ENCODE data around the gene HDDC2. TPM values are rescaled to one million over a fixed set of nuclear protein-coding genes. Genes with fewer than 3 reads are reported as not detected.

HDDC2 gene
- total RNA-seq, 1 experiment from 2014 or later = 95.6 TPM

DNA sequence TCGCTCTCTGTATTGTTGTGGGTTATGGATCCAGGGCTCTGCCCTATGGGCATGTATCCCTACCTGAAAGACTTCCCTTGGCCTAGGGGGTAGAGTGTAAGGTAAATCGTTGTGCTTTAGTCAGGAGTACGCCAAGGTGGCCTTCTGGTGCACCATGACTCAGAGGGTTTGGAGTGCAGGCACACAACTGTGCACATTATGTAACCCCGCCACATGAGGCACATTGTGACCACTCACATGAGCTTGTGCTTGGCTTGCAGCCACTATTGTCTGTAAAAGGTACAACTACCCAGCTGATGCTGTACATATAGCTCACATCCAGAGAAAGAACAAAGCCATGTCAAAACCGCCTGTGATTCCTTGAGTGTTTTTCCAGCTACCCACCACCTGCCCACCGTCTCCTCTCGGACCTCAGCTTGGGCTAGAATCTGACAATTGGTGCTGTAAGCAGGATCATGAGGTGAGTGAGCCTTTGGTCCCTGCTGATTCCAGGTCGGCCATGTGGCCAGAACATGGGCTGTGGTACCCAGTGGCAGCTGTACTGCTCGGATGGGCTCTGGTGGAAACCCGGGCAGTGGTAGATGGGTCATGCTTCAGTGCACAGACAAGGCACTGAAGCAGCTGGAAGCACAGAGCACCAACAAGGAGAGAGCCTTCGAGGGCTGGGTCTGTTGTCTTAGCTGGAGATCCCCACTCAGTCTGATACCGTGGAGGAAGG lies 33.8 kb downstream of the HDDC2 start:
- peaks cover 0 to 7% of the 10 kb centered on the region in 2 experiments; a peak in 1 of 4 replicates for H3K4me1 ChIP-seq (ENCODE audit: control insufficient read depth in 1 of 2, insufficient read depth in 2 of 2, low read length in 2 of 2)
- H3K4me2 ChIP-seq (ENCODE audit: low read length) = no peak overlapping the region
- H3K36me3 ChIP-seq (ENCODE audit: control insufficient read depth in 1 of 2, insufficient read depth in 2 of 2, low read length in 2 of 2) = peaks cover 2 to 7% of the 10 kb centered on the region in 2 experiments; a peak in 1 of 4 replicates
- intact Hi-C loops (cut with micrococcal nuclease) = no loop called here
- H4K20me1 ChIP-seq (ENCODE audit: insufficient read depth) = no peaks in the 10 kb centered on the region
- TF ChIP-seq ZNF274 (IDR thresholded peaks at IDR 0.05; ENCODE audit: low read depth, low read length) = no peak
- H3K4me3 ChIP-seq (replicated peaks in 1 of 2; ENCODE audit: low read depth in 1 of 2, low read length in 2 of 2) = no peak overlapping the region
- no peak overlapping the region for H3K27ac ChIP-seq (ENCODE audit: low read depth, low read length)
- no peaks in the 10 kb centered on the region for H3K9me2 ChIP-seq (ENCODE audit: insufficient read depth)
- BruUV-seq (replicated peaks) = no TSS peak
- ATAC-seq (peak; percentile 43; the same call in 1 of the 2 replicates), DNase-seq (ENCODE audit: low read depth, low spot score) (no peak)
- H3K79me2 ChIP-seq (ENCODE audit: insufficient read depth, low read length) = no peaks in the 10 kb centered on the region
- H3K27me3 ChIP-seq (ENCODE audit: insufficient read depth, low read length) = no peaks in the 10 kb centered on the region
- H3K9me3 ChIP-seq (ENCODE audit: control insufficient read depth in 1 of 2, insufficient read depth in 1 of 2, low read depth in 1 of 2, low read length in 2 of 2) = no peaks in the 10 kb centered on the region
- H2AFZ ChIP-seq (ENCODE audit: low read depth, low read length, poor library complexity, severe bottlenecking) = no peak overlapping the region
- ChIA-PET RAD21 (ENCODE audit: low non-redundant PET in 1 of 2, low total read pairs in 2 of 2, uncharacterized antibody in 2 of 2, unreplicated experiment in 2 of 2) (no interaction called here), CTCF (no interaction called here), POLR2A (no interaction called here)
- H3K9ac ChIP-seq (ENCODE audit: low read length) = no peak overlapping the region

DNA sequence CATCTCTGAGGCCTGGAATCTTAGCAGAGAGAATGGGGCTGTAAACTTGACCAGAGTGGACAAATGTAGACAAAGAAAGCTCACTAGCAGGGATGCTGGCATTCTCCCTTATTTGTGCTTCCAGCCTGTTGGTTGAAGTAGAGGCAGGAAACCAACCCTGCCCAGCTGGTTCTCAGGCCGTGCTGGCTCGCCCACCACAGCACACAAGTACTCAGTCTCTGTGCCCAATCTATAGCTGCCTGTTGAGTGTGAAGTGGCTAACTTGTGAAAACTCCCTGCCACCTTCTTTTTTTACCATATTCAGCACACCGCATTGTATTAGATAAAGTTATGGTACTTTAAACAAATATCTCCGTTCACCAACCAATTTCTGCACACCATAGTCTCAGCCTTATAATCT lies 37.3 kb downstream of the HDDC2 start:
- H3K4me3 ChIP-seq (replicated peaks in 1 of 2; ENCODE audit: low read depth in 1 of 2, low read length in 2 of 2) = no peak overlapping the region
- peaks cover 0 to 7% of the 10 kb centered on the region in 2 experiments; a peak in 1 of 4 replicates for H3K4me1 ChIP-seq (ENCODE audit: control insufficient read depth in 1 of 2, insufficient read depth in 2 of 2, low read length in 2 of 2)
- no peak overlapping the region for H3K27ac ChIP-seq (ENCODE audit: low read depth, low read length)
- no peaks in the 10 kb centered on the region for H3K27me3 ChIP-seq (ENCODE audit: insufficient read depth, low read length)
- H3K9me2 ChIP-seq (ENCODE audit: insufficient read depth) = no peaks in the 10 kb centered on the region
- no peak overlapping the region for H3K4me2 ChIP-seq (ENCODE audit: low read length)
- TF ChIP-seq POLR2AphosphoS5 (IDR thresholded peaks at IDR 0.05; ENCODE audit: low read depth, low read length) (no peak), YY1 (IDR thresholded peaks at IDR 0.05; ENCODE audit: extremely low read depth, insufficient replicate concordance, low read depth, low read length) (no peak), ZFX (IDR thresholded peaks at IDR 0.05) (no peak), FOSL1 (IDR thresholded peaks at IDR 0.05; ENCODE audit: low read depth) (no peak), CBX3 (IDR thresholded peaks at IDR 0.05; ENCODE audit: low read depth) (no peak), EZH2phosphoT487 (IDR thresholded peaks at IDR 0.05; ENCODE audit: borderline replicate concordance) (no peak), EGR1 (IDR thresholded peaks at IDR 0.05; ENCODE audit: low read depth) (no peak), SP1 (IDR thresholded peaks at IDR 0.05; ENCODE audit: low read depth) (no peak), ELF1 (IDR thresholded peaks at IDR 0.05; ENCODE audit: borderline replicate concordance, low read depth) (no peak), JUND (IDR thresholded peaks at IDR 0.05) (no peak), POLR2A (IDR thresholded peaks at IDR 0.05; ENCODE audit: borderline replicate concordance, extremely low read depth, insufficient read depth, insufficient read length) (no peak), EZH2 (IDR thresholded peaks at IDR 0.05) (no peak)
- TF ChIP-seq, protein P1, sequence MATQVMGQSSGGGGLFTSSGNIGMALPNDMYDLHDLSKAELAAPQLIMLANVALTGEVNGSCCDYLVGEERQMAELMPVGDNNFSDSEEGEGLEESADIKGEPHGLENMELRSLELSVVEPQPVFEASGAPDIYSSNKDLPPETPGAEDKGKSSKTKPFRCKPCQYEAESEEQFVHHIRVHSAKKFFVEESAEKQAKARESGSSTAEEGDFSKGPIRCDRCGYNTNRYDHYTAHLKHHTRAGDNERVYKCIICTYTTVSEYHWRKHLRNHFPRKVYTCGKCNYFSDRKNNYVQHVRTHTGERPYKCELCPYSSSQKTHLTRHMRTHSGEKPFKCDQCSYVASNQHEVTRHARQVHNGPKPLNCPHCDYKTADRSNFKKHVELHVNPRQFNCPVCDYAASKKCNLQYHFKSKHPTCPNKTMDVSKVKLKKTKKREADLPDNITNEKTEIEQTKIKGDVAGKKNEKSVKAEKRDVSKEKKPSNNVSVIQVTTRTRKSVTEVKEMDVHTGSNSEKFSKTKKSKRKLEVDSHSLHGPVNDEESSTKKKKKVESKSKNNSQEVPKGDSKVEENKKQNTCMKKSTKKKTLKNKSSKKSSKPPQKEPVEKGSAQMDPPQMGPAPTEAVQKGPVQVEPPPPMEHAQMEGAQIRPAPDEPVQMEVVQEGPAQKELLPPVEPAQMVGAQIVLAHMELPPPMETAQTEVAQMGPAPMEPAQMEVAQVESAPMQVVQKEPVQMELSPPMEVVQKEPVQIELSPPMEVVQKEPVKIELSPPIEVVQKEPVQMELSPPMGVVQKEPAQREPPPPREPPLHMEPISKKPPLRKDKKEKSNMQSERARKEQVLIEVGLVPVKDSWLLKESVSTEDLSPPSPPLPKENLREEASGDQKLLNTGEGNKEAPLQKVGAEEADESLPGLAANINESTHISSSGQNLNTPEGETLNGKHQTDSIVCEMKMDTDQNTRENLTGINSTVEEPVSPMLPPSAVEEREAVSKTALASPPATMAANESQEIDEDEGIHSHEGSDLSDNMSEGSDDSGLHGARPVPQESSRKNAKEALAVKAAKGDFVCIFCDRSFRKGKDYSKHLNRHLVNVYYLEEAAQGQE (IDR thresholded peaks at IDR 0.05; ENCODE audit: low read depth) = no peak
- TF ChIP-seq, protein P2, sequence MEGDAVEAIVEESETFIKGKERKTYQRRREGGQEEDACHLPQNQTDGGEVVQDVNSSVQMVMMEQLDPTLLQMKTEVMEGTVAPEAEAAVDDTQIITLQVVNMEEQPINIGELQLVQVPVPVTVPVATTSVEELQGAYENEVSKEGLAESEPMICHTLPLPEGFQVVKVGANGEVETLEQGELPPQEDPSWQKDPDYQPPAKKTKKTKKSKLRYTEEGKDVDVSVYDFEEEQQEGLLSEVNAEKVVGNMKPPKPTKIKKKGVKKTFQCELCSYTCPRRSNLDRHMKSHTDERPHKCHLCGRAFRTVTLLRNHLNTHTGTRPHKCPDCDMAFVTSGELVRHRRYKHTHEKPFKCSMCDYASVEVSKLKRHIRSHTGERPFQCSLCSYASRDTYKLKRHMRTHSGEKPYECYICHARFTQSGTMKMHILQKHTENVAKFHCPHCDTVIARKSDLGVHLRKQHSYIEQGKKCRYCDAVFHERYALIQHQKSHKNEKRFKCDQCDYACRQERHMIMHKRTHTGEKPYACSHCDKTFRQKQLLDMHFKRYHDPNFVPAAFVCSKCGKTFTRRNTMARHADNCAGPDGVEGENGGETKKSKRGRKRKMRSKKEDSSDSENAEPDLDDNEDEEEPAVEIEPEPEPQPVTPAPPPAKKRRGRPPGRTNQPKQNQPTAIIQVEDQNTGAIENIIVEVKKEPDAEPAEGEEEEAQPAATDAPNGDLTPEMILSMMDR (IDR thresholded peaks at IDR 0.05 in 2 of 3, conservative IDR thresholded peaks at IDR 0.05 in 1 of 3; ENCODE audit: borderline replicate concordance in 1 of 3, insufficient read depth in 1 of 3, low read depth in 2 of 3, low read length in 2 of 3) = no peak
- TF ChIP-seq, protein P3, sequence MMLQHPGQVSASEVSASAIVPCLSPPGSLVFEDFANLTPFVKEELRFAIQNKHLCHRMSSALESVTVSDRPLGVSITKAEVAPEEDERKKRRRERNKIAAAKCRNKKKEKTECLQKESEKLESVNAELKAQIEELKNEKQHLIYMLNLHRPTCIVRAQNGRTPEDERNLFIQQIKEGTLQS (IDR thresholded peaks at IDR 0.05) = no peak
- H3K9me3 ChIP-seq (ENCODE audit: control insufficient read depth in 1 of 2, insufficient read depth in 1 of 2, low read depth in 1 of 2, low read length in 2 of 2) = no peaks in the 10 kb centered on the region
- BruUV-seq (replicated peaks) = no TSS peak
- no peaks in the 10 kb centered on the region for H4K20me1 ChIP-seq (ENCODE audit: insufficient read depth)
- no peaks in the 10 kb centered on the region for H3K79me2 ChIP-seq (ENCODE audit: insufficient read depth, low read length)
- no peaks in the 10 kb centered on the region for H3K36me3 ChIP-seq (ENCODE audit: control insufficient read depth in 1 of 2, insufficient read depth in 2 of 2, low read length in 2 of 2)
- no peak overlapping the region for H2AFZ ChIP-seq (ENCODE audit: low read depth, low read length, poor library complexity, severe bottlenecking)
- ATAC-seq (no peak), DNase-seq (ENCODE audit: low read depth, low spot score) (no peak)
- intact Hi-C loops (cut with micrococcal nuclease) = no loop called here
- POLR2A ChIA-PET = no interaction called here
- RAD21 ChIA-PET (ENCODE audit: low non-redundant PET in 1 of 2, low total read pairs in 2 of 2, uncharacterized antibody in 2 of 2, unreplicated experiment in 2 of 2) = no interaction called here
- CTCF ChIA-PET = no interaction called here
- no peak overlapping the region for H3K9ac ChIP-seq (ENCODE audit: low read length)

All from HCT116 (cell line).